ENCODE data around the gene DMKN.

DMKN gene

GRCh38 chr19:35542209-35542608, 28.8 kb upstream of the DMKN start:
- peaks cover 40% of the 10 kb centered on the region for H3K79me2 ChIP-seq (ENCODE audit: insufficient read depth, low read length)

GRCh38 chr19:35540356-35540927, 27.0 kb upstream of the DMKN start:
- peaks cover 33% of the 10 kb centered on the region for H3K4me1 ChIP-seq (ENCODE audit: insufficient read depth, low read length, poor library complexity, severe bottlenecking)
- no peak overlapping the region for H2AFZ ChIP-seq (ENCODE audit: low read length)
- H3K4me2 ChIP-seq (ENCODE audit: low read depth, low read length, poor library complexity, severe bottlenecking) = no peak overlapping the region
- no peaks in the 10 kb centered on the region for H3K27me3 ChIP-seq (ENCODE audit: insufficient read depth, low read length, poor library complexity, severe bottlenecking)
- no peak for TF ChIP-seq CTCF (conservative IDR thresholded peaks at IDR 0.05; ENCODE audit: low read length)
- TF ChIP-seq EZH2phosphoT487 (IDR thresholded peaks at IDR 0.05; ENCODE audit: borderline replicate concordance) = no peak
- peaks cover 23% of the 10 kb centered on the region for H3K79me2 ChIP-seq (ENCODE audit: insufficient read depth, low read length)
- H3F3A ChIP-seq (ENCODE audit: low read depth) = no peaks in the 10 kb centered on the region
- H3K36me3 ChIP-seq (ENCODE audit: insufficient read depth, low read length) = no peaks in the 10 kb centered on the region
- no peak overlapping the region for H3K9ac ChIP-seq (ENCODE audit: low read depth, low read length, poor library complexity, severe bottlenecking)
- no peaks in the 10 kb centered on the region for H3K9me3 ChIP-seq (ENCODE audit: insufficient read depth, low read depth, low read length)
- no peak overlapping the region for H3K4me3 ChIP-seq (ENCODE audit: low read length, poor library complexity, severe bottlenecking)
- no peaks in the 10 kb centered on the region for H4K20me1 ChIP-seq (ENCODE audit: insufficient read depth, low read length, poor library complexity, severe bottlenecking)
- no peaks in the 10 kb centered on the region for H3K9me2 ChIP-seq (replicated peaks; ENCODE audit: low read depth, low read length)

More at GRCh38 chr19:35542209-35542608, 28.8 kb upstream of the DMKN start:
- TF ChIP-seq EZH2phosphoT487 (IDR thresholded peaks at IDR 0.05; ENCODE audit: borderline replicate concordance) = no peak
- no peak for TF ChIP-seq CTCF (conservative IDR thresholded peaks at IDR 0.05; ENCODE audit: low read length)
- Histone ChIP-seq H3K4me1 (ENCODE audit: insufficient read depth, low read length, poor library complexity, severe bottlenecking) (peaks cover 40% of the 10 kb centered on the region), H3K27me3 (ENCODE audit: insufficient read depth, low read length, poor library complexity, severe bottlenecking) (no peaks in the 10 kb centered on the region), H3K4me3 (ENCODE audit: low read length, poor library complexity, severe bottlenecking) (no peak overlapping the region), H3K9me3 (ENCODE audit: insufficient read depth, low read depth, low read length) (no peaks in the 10 kb centered on the region), H2AFZ (ENCODE audit: low read length) (no peak overlapping the region), H3K4me2 (ENCODE audit: low read depth, low read length, poor library complexity, severe bottlenecking) (no peak overlapping the region), H3K9me2 (replicated peaks; ENCODE audit: low read depth, low read length) (no peaks in the 10 kb centered on the region), H3K9ac (ENCODE audit: low read depth, low read length, poor library complexity, severe bottlenecking) (no peak overlapping the region), H3K36me3 (ENCODE audit: insufficient read depth, low read length) (no peaks in the 10 kb centered on the region), H3F3A (ENCODE audit: low read depth) (no peaks in the 10 kb centered on the region), H4K20me1 (ENCODE audit: insufficient read depth, low read length, poor library complexity, severe bottlenecking) (no peaks in the 10 kb centered on the region)

- TF ChIP-seq CTCF (conservative IDR thresholded peaks at IDR 0.05; ENCODE audit: low read length) = no peak
- no peak for TF ChIP-seq EZH2phosphoT487 (IDR thresholded peaks at IDR 0.05; ENCODE audit: borderline replicate concordance)
- peaks cover 30% of the 10 kb centered on the region for H3K4me1 ChIP-seq (ENCODE audit: insufficient read depth, low read length, poor library complexity, severe bottlenecking)
- H3K4me3 ChIP-seq (ENCODE audit: low read length, poor library complexity, severe bottlenecking) = no peak overlapping the region
- no peak overlapping the region for H3K9ac ChIP-seq (ENCODE audit: low read depth, low read length, poor library complexity, severe bottlenecking)
- no peaks in the 10 kb centered on the region for H3K9me2 ChIP-seq (replicated peaks; ENCODE audit: low read depth, low read length)
- no peaks in the 10 kb centered on the region for H3F3A ChIP-seq (ENCODE audit: low read depth)
- no peaks in the 10 kb centered on the region for H3K36me3 ChIP-seq (ENCODE audit: insufficient read depth, low read length)
- H3K79me2 ChIP-seq (ENCODE audit: insufficient read depth, low read length) = peaks cover 17% of the 10 kb centered on the region
- H3K27me3 ChIP-seq (ENCODE audit: insufficient read depth, low read length, poor library complexity, severe bottlenecking) = no peaks in the 10 kb centered on the region
- H4K20me1 ChIP-seq (ENCODE audit: insufficient read depth, low read length, poor library complexity, severe bottlenecking) = no peaks in the 10 kb centered on the region
- H3K4me2 ChIP-seq (ENCODE audit: low read depth, low read length, poor library complexity, severe bottlenecking) = no peak overlapping the region
- no peak overlapping the region for H2AFZ ChIP-seq (ENCODE audit: low read length)
- H3K9me3 ChIP-seq (ENCODE audit: insufficient read depth, low read depth, low read length) = no peaks in the 10 kb centered on the region
Measured at GRCh38 chr19:35539850-35540249, 26.4 kb upstream of the DMKN start.
